ENCODE results near the gene AHI1. TPM values are rescaled to one million over a fixed set of nuclear protein-coding genes. Genes with fewer than 3 reads are reported as not detected.

Gene AHI1
- total RNA-seq, 1 donor from 2014 or later = 14.2 TPM

DNA sequence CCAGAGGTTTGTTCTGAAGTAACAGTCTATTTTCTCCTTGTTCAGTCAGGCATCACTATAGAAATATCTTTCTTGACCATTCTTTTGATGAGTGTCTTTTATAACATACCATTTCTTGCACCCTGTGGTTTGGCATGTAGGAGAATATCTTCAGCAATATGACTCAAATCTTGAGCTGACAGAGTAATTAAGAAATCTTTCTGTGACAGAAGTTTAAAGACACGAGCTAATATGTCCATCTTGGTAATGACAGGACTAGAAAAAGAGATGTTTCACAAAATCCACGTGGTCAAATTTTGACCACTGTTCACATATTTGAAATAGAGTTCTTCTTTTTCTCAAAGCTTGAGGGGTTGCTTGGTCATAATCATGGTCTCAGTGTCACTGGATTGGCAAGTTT lies 166.5 kb downstream of the AHI1 start:
- Mint-ChIP-seq H3K27me3 (ENCODE audit: low read depth, unreplicated experiment) (no peaks in the 10 kb centered on the region), H3K4me3 (ENCODE audit: unreplicated experiment) (no peak overlapping the region), H3K27ac (ENCODE audit: unreplicated experiment) (peak overlapping the region; percentile 85), H3K36me3 (ENCODE audit: low read depth, unreplicated experiment) (peaks cover 6% of the 10 kb centered on the region), H3K9me3 (ENCODE audit: unreplicated experiment) (peaks cover 6% of the 10 kb centered on the region), H3K4me1 (ENCODE audit: low read depth, unreplicated experiment) (peaks cover 9% of the 10 kb centered on the region)
- FAIRE-seq (peak; percentile 69), DNase-seq (ENCODE audit: low read depth) (peak; percentile 69)
- no peaks in the 10 kb centered on the region for H4K20me1 ChIP-seq (ENCODE audit: insufficient read depth, low read length)
- H3K4me1 ChIP-seq (ENCODE audit: insufficient read depth, low read length) = peaks cover 11% of the 10 kb centered on the region
- no peaks in the 10 kb centered on the region for H3K27me3 ChIP-seq (ENCODE audit: insufficient read depth, low read length)
- no peak overlapping the region for H3K4me3 ChIP-seq (ENCODE audit: insufficient read depth, low read depth, low read length)
- peaks cover 7% of the 10 kb centered on the region for H3K36me3 ChIP-seq (ENCODE audit: insufficient read depth, low read length)
- no peaks in the 10 kb centered on the region for H3K9me3 ChIP-seq (ENCODE audit: insufficient read depth, low read depth, low read length)
- no peak overlapping the region for H2AFZ ChIP-seq (ENCODE audit: low read depth, low read length)
- H3K9ac ChIP-seq (ENCODE audit: low read length) = no peak overlapping the region
- no peak overlapping the region for H3K4me2 ChIP-seq (ENCODE audit: low read length)
- H3K79me2 ChIP-seq (ENCODE audit: insufficient read depth, low read length) = no peaks in the 10 kb centered on the region
- TF ChIP-seq EZH2 (IDR thresholded peaks at IDR 0.05; ENCODE audit: insufficient read depth, low read length) (no peak), CTCF (IDR thresholded peaks at IDR 0.05; ENCODE audit: insufficient read depth, low read depth, low read length) (no peak)
- no peak overlapping the region for H3K27ac ChIP-seq (ENCODE audit: low read depth, low read length)

DNA sequence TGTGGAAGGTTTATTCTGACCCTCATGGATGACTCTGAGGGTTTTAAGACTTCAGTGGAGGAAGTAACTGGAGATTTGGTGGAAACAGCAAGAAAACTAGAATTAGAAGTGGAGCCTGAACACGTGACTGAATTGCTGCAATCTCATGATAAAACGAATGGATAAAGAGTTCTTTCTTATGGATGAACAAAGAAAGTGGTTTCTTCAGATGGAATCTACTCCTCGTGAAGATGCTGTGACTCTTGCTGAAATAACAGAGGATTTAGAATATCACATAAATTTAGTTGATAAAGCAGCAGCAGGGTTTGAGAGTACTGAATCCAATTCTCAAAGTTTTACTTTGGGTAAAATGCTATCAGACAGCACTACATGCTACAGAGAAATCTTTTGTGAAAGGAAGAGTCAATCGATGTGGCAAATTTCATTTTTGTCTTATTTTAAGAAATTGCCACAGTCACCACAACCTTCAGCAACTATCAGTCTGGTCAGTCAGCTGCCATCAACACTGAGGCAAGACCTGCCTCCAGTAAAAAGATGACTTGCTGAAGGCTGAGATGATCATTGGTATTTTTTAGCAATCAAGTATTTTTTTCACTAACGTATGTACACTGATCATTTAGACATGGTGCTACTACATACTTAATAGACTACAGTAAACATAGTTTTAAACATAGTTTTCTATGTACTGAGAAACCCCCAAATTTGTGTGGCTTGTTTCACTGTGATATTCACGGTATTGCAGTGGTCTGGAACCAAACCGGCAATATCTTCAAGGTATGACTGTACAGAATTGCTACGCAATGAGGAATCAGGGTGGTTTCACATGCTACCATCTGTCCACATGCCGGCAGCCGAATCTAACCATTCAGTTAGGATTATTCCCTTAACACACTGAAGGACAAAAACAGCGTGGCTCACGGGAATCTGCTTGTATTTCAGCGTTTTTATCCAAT lies 167.4 kb downstream of the AHI1 start:
- H3K27ac Mint-ChIP-seq (ENCODE audit: unreplicated experiment) = no peak overlapping the region
- TF ChIP-seq EZH2 (IDR thresholded peaks at IDR 0.05; ENCODE audit: insufficient read depth, low read length) (no peak), CTCF (IDR thresholded peaks at IDR 0.05; ENCODE audit: insufficient read depth, low read depth, low read length) (no peak)
- H2AFZ ChIP-seq (ENCODE audit: low read depth, low read length) = no peak overlapping the region
- peaks cover 6% of the 10 kb centered on the region for H3K9me3 Mint-ChIP-seq (ENCODE audit: unreplicated experiment)
- no peak overlapping the region for H3K4me3 Mint-ChIP-seq (ENCODE audit: unreplicated experiment)
- no peak overlapping the region for H3K27ac ChIP-seq (ENCODE audit: low read depth, low read length)
- H3K9ac ChIP-seq (ENCODE audit: low read length) = no peak overlapping the region
- H3K27me3 Mint-ChIP-seq (ENCODE audit: low read depth, unreplicated experiment) = no peaks in the 10 kb centered on the region
- no peaks in the 10 kb centered on the region for H3K9me3 ChIP-seq (ENCODE audit: insufficient read depth, low read depth, low read length)
- no peaks in the 10 kb centered on the region for H3K79me2 ChIP-seq (ENCODE audit: insufficient read depth, low read length)
- H4K20me1 ChIP-seq (ENCODE audit: insufficient read depth, low read length) = no peaks in the 10 kb centered on the region
- DNase-seq (ENCODE audit: low read depth) (peak; percentile 32), FAIRE-seq (no peak)
- H3K4me2 ChIP-seq (ENCODE audit: low read length) = no peak overlapping the region
- H3K4me1 ChIP-seq (ENCODE audit: insufficient read depth, low read length) = peaks cover 11% of the 10 kb centered on the region
- no peak overlapping the region for H3K4me3 ChIP-seq (ENCODE audit: insufficient read depth, low read depth, low read length)
- no peaks in the 10 kb centered on the region for H3K27me3 ChIP-seq (ENCODE audit: insufficient read depth, low read length)
- H3K36me3 ChIP-seq (ENCODE audit: insufficient read depth, low read length) = peaks cover 7% of the 10 kb centered on the region
- H3K36me3 Mint-ChIP-seq (ENCODE audit: low read depth, unreplicated experiment) = peaks cover 6% of the 10 kb centered on the region
- peaks cover 9% of the 10 kb centered on the region for H3K4me1 Mint-ChIP-seq (ENCODE audit: low read depth, unreplicated experiment)

- H3K4me3 Mint-ChIP-seq (ENCODE audit: unreplicated experiment) = no peak overlapping the region
- H3K36me3 Mint-ChIP-seq (ENCODE audit: low read depth, unreplicated experiment) = peaks cover 6% of the 10 kb centered on the region
- H3K27ac ChIP-seq (ENCODE audit: low read depth, low read length) = no peak overlapping the region
- H3K27me3 Mint-ChIP-seq (ENCODE audit: low read depth, unreplicated experiment) = no peaks in the 10 kb centered on the region
- peaks cover 7% of the 10 kb centered on the region for H3K36me3 ChIP-seq (ENCODE audit: insufficient read depth, low read length)
- no peaks in the 10 kb centered on the region for H3K27me3 ChIP-seq (ENCODE audit: insufficient read depth, low read length)
- TF ChIP-seq EZH2 (IDR thresholded peaks at IDR 0.05; ENCODE audit: insufficient read depth, low read length) (no peak), CTCF (IDR thresholded peaks at IDR 0.05; ENCODE audit: insufficient read depth, low read depth, low read length) (no peak)
- peaks cover 8% of the 10 kb centered on the region for H3K4me1 Mint-ChIP-seq (ENCODE audit: low read depth, unreplicated experiment)
- peaks cover 6% of the 10 kb centered on the region for H3K9me3 Mint-ChIP-seq (ENCODE audit: unreplicated experiment)
- H3K27ac Mint-ChIP-seq (ENCODE audit: unreplicated experiment) = no peak overlapping the region
- H3K4me1 ChIP-seq (ENCODE audit: insufficient read depth, low read length) = peaks cover 11% of the 10 kb centered on the region
- H3K9ac ChIP-seq (ENCODE audit: low read length) = no peak overlapping the region
- FAIRE-seq = no peak
- H2AFZ ChIP-seq (ENCODE audit: low read depth, low read length) = no peak overlapping the region
- H3K9me3 ChIP-seq (ENCODE audit: insufficient read depth, low read depth, low read length) = no peaks in the 10 kb centered on the region
- no peak overlapping the region for H3K4me2 ChIP-seq (ENCODE audit: low read length)
- no peaks in the 10 kb centered on the region for H4K20me1 ChIP-seq (ENCODE audit: insufficient read depth, low read length)
- no peak overlapping the region for H3K4me3 ChIP-seq (ENCODE audit: insufficient read depth, low read depth, low read length)
- DNase-seq (ENCODE audit: low read depth) = no peak
- H3K79me2 ChIP-seq (ENCODE audit: insufficient read depth, low read length) = no peaks in the 10 kb centered on the region
These were observed 169.4 kb downstream of the AHI1 start for GRCh38 chr6:135328136-135328535.

Data from astrocyte (in vitro differentiated cells and primary cell).